ENCODE data around the gene RNF207. TPM values are rescaled to one million over a fixed set of nuclear protein-coding genes. Genes with fewer than 3 reads are reported as not detected.

Gene RNF207
- total RNA-seq, 3 donors from 2014 or later (not counting 1 experiment from before 2014, with no cell fraction given), result 2.1 to 5.5 (median 2.3) TPM

- WGBS (ENCODE audit: insufficient coverage), result 74% methylated on average over 4 of the region's 4 CpGs
- no peak for TF ChIP-seq CTCF (IDR thresholded peaks at IDR 0.05)
- ATAC-seq (no peak), DNase-seq (no peak)
- Histone ChIP-seq H3K27ac (ENCODE audit: low read length) (no peak overlapping the region), H3K4me3 (ENCODE audit: low read length) (no peak overlapping the region), H3K4me1 (ENCODE audit: control insufficient read depth, insufficient read depth, low read length) (peaks cover 13% of the 10 kb centered on the region), H3K27me3 (ENCODE audit: control insufficient read depth, insufficient read depth, low read length) (peaks cover 9% of the 10 kb centered on the region), H3K36me3 (ENCODE audit: control insufficient read depth, insufficient read depth, low read length) (no peaks in the 10 kb centered on the region), H3K9me3 (ENCODE audit: control insufficient read depth, insufficient read depth, low read length) (no peaks in the 10 kb centered on the region)
- Mint-ChIP-seq H3K27me3 (ENCODE audit: low read depth in 2 of 2) (peaks cover 1 to 9% of the 10 kb centered on the region in 2 donors), H3K4me1 (no peaks in the 10 kb centered on the region), H3K27ac (no peak overlapping the region), H3K9me3 (no peaks in the 10 kb centered on the region), H3K4me3 (no peak overlapping the region), H3K36me3 (no peaks in the 10 kb centered on the region)
- intact Hi-C loops (cut with micrococcal nuclease), result no loop called here
Observed at GRCh38 chr1:6252374-6252710, 46.4 kb downstream of the RNF207 start.

GRCh38 chr1:6253380-6253779 lies 47.5 kb downstream of the RNF207 start:
- ATAC-seq, result no peak
- no peaks in the 10 kb centered on the region for H3K36me3 Mint-ChIP-seq
- H3K9me3 Mint-ChIP-seq, result no peaks in the 10 kb centered on the region
- peaks cover 6% of the 10 kb centered on the region for H3K27me3 ChIP-seq (ENCODE audit: control insufficient read depth, insufficient read depth, low read length)
- DNase-seq, result no peak
- no peak for TF ChIP-seq CTCF (IDR thresholded peaks at IDR 0.05)
- H3K4me1 Mint-ChIP-seq, result no peaks in the 10 kb centered on the region
- H3K27me3 Mint-ChIP-seq (ENCODE audit: low read depth in 2 of 2), result peaks cover 0 to 2% of the 10 kb centered on the region in 2 donors
- H3K4me3 Mint-ChIP-seq, result no peak overlapping the region
- intact Hi-C loops (cut with micrococcal nuclease), result no loop called here
- H3K36me3 ChIP-seq (ENCODE audit: control insufficient read depth, insufficient read depth, low read length), result no peaks in the 10 kb centered on the region
- H3K27ac ChIP-seq (ENCODE audit: low read length), result no peak overlapping the region
- WGBS (ENCODE audit: insufficient coverage), result 95% methylated on average over 9 of the region's 9 CpGs
- H3K27ac Mint-ChIP-seq, result no peak overlapping the region
- H3K4me1 ChIP-seq (ENCODE audit: control insufficient read depth, insufficient read depth, low read length), result peaks cover 13% of the 10 kb centered on the region
- H3K9me3 ChIP-seq (ENCODE audit: control insufficient read depth, insufficient read depth, low read length), result no peaks in the 10 kb centered on the region
- H3K4me3 ChIP-seq (ENCODE audit: low read length), result no peak overlapping the region

GRCh38 chr1:6254691-6255090 lies 48.8 kb downstream of the RNF207 start:
- Histone ChIP-seq H3K4me1 (ENCODE audit: control insufficient read depth, insufficient read depth, low read length) (peaks cover 12% of the 10 kb centered on the region), H3K9me3 (ENCODE audit: control insufficient read depth, insufficient read depth, low read length) (no peaks in the 10 kb centered on the region), H3K27me3 (ENCODE audit: control insufficient read depth, insufficient read depth, low read length) (no peaks in the 10 kb centered on the region), H3K4me3 (ENCODE audit: low read length) (no peak overlapping the region), H3K36me3 (ENCODE audit: control insufficient read depth, insufficient read depth, low read length) (no peaks in the 10 kb centered on the region), H3K27ac (ENCODE audit: low read length) (no peak overlapping the region)
- 87% methylated on average over 16 of the region's 16 CpGs for WGBS (ENCODE audit: insufficient coverage)
- ATAC-seq (no peak), DNase-seq (no peak)
- no peak for TF ChIP-seq CTCF (IDR thresholded peaks at IDR 0.05)
- Mint-ChIP-seq H3K36me3 (no peaks in the 10 kb centered on the region), H3K27ac (no peak overlapping the region), H3K4me1 (peaks cover 0 to under 1% of the 10 kb centered on the region in 2 donors), H3K9me3 (no peaks in the 10 kb centered on the region), H3K27me3 (ENCODE audit: low read depth in 2 of 2) (no peaks in the 10 kb centered on the region), H3K4me3 (no peak overlapping the region)
- intact Hi-C loops (cut with micrococcal nuclease), result no loop called here

- no peak overlapping the region for H3K4me3 ChIP-seq (ENCODE audit: low read length)
- intact Hi-C loops (cut with micrococcal nuclease), result no loop called here
- DNase-seq (no peak), ATAC-seq (no peak)
- H3K27me3 ChIP-seq (ENCODE audit: control insufficient read depth, insufficient read depth, low read length), result no peaks in the 10 kb centered on the region
- no peak overlapping the region for H3K4me3 Mint-ChIP-seq
- no peak for TF ChIP-seq CTCF (IDR thresholded peaks at IDR 0.05)
- H3K4me1 Mint-ChIP-seq, result peaks cover 0 to 7% of the 10 kb centered on the region in 2 donors
- no peaks in the 10 kb centered on the region for H3K27me3 Mint-ChIP-seq (ENCODE audit: low read depth in 2 of 2)
- no peak overlapping the region for H3K27ac Mint-ChIP-seq
- no peaks in the 10 kb centered on the region for H3K9me3 Mint-ChIP-seq
- H3K9me3 ChIP-seq (ENCODE audit: control insufficient read depth, insufficient read depth, low read length), result no peaks in the 10 kb centered on the region
- no peaks in the 10 kb centered on the region for H3K36me3 Mint-ChIP-seq
- WGBS (ENCODE audit: insufficient coverage), result 95% methylated on average over 13 of the region's 13 CpGs
- no peak overlapping the region for H3K27ac ChIP-seq (ENCODE audit: low read length)
- peaks cover 14% of the 10 kb centered on the region for H3K4me1 ChIP-seq (ENCODE audit: control insufficient read depth, insufficient read depth, low read length)
- H3K36me3 ChIP-seq (ENCODE audit: control insufficient read depth, insufficient read depth, low read length), result no peaks in the 10 kb centered on the region
Observed at GRCh38 chr1:6256645-6257044, 50.7 kb downstream of the RNF207 start.

Data from natural killer cell (primary cell).